Liver (tissue), 9 donors: ENCODE data around the gene MFSD6. TPM values are rescaled to one million over a fixed set of nuclear protein-coding genes. Genes with fewer than 3 reads are reported as not detected.

ENCODE experiments used
- DNase-seq: peaks from one replicate; pipeline ENCODE4 v3.0.0-alpha.2; 2017; ENCODE audit warnings: low spot score
- H3K27ac ChIP-seq, 2 donors: one replicate each; pipeline ENCODE4 v1.7.0; 2013; ENCODE audit warnings: inconsistent platforms in 2 of 2, low read length in 2 of 2, control low read depth in 1 of 2, low read depth in 1 of 2, mild to moderate bottlenecking in 1 of 2
- H3K27me3 ChIP-seq, 4 donors: one replicate each; pipeline versions ENCODE4 v1.6.1 to v1.7.0; 2013; ENCODE audit warnings: low read length in 3 of 4, inconsistent platforms in 1 of 4, mild to moderate bottlenecking in 1 of 4, moderate library complexity in 1 of 4; ENCODE audit not compliant: control insufficient read depth in 4 of 4, insufficient read depth in 4 of 4
- H3K36me3 ChIP-seq, 4 donors: one replicate each; pipeline versions ENCODE4 v1.6.1 to v1.7.0; 2013; ENCODE audit warnings: low read length in 3 of 4, mild to moderate bottlenecking in 3 of 4, low read depth in 1 of 4, moderate library complexity in 1 of 4; ENCODE audit not compliant: control insufficient read depth in 4 of 4, insufficient read depth in 3 of 4
- H3K4me1 ChIP-seq, 4 donors: one replicate each; pipeline versions ENCODE4 v1.6.1 to v1.7.0; 2013; ENCODE audit warnings: low read length in 3 of 4, mild to moderate bottlenecking in 3 of 4, moderate library complexity in 1 of 4; ENCODE audit not compliant: control insufficient read depth in 4 of 4, insufficient read depth in 4 of 4
- H3K4me3 ChIP-seq, 3 donors: one replicate each; pipeline versions ENCODE4 v1.6.1 to v1.7.0; 2013; ENCODE audit warnings: low read length in 3 of 3, control low read depth in 1 of 3, low read depth in 1 of 3, mild to moderate bottlenecking in 1 of 3
- H3K9ac ChIP-seq, 2 donors: one replicate each; pipeline ENCODE4 v1.7.0; 2013; ENCODE audit warnings: low read length in 2 of 2, mild to moderate bottlenecking in 2 of 2, moderate library complexity in 2 of 2, control low read depth in 1 of 2, low read depth in 1 of 2
- H3K9me3 ChIP-seq, 4 donors: one replicate each; pipeline versions ENCODE4 v1.6.1 to v1.7.0; 2013; ENCODE audit warnings: low read length in 3 of 4; ENCODE audit not compliant: control insufficient read depth in 4 of 4
- FOXA1 ChIP-seq: IDR thresholded peaks from 2 replicates; pipeline ENCODE4 v1.6.1; 2016; ENCODE audit warnings: antibody characterized with exemption
- FOXA2 ChIP-seq: IDR thresholded peaks from 2 replicates; pipeline ENCODE4 v1.6.1; 2016; ENCODE audit warnings: antibody characterized with exemption
- HNF4A ChIP-seq, 2 donors: conservative IDR thresholded peaks; 2 replicates each; pipeline ENCODE4 v1.6.1; 2016; ENCODE audit warnings: antibody characterized with exemption in 2 of 2, mild to moderate bottlenecking in 2 of 2
- HNF4G ChIP-seq: IDR thresholded peaks from 2 replicates; pipeline ENCODE4 v1.6.1; 2016; ENCODE audit warnings: antibody characterized with exemption
- RAD21 ChIP-seq, 2 donors: IDR thresholded peaks; 2 replicates each; pipeline ENCODE4 v1.6.1; 2016; ENCODE audit warnings: antibody characterized with exemption in 2 of 2, mild to moderate bottlenecking in 2 of 2
- RXRA ChIP-seq, 2 donors: IDR thresholded peaks; 2 replicates each; pipeline ENCODE4 v1.6.1; 2017 to 2018; ENCODE audit warnings: antibody characterized with exemption in 2 of 2, mild to moderate bottlenecking in 1 of 2
- SP1 ChIP-seq: IDR thresholded peaks from 2 replicates; pipeline ENCODE4 v1.6.1; 2018; ENCODE audit warnings: antibody characterized with exemption, mild to moderate bottlenecking
- YY1 ChIP-seq: IDR thresholded peaks from 2 replicates; pipeline ENCODE4 v1.6.1; 2016; ENCODE audit warnings: antibody characterized with exemption, mild to moderate bottlenecking
- WGBS: extraction: QIAGEN DNeasy Blood & Tissue Kit; methylation state at CpG from one replicate; pipeline ENCODE4 v1.1.7; 2013; 5-methylcytosine and 5-hydroxymethylcytosine counted together
- polyA plus RNA-seq, 2 donors: library from polyadenylated mRNA; stranded (reverse) in 1 of 2; unstranded in 1 of 2; fragments of 200-250 nt in 1 of 2; fragments of >200 nt in 1 of 2; fragmentation: Nextera tagmentation in 1 of 2; extraction: Ambion mirVana in 1 of 2; gene quantifications; one replicate each; pipeline versions ENCODE4 v1.2.1 to v1.2.3, GENCODE V29; 2013 to 2015
- total RNA-seq, 2 donors: library from RNA; depleted of rRNA; stranded (reverse); fragments of >200 nt; gene quantifications; one replicate each; pipeline ENCODE4 v1.2.3, GENCODE V29; 2014
- TF ChIP-seq, protein P1 (sequence below): IDR thresholded peaks from 2 replicates; pipeline ENCODE4 v1.6.1; 2016; ENCODE audit warnings: antibody characterized with exemption
- TF ChIP-seq, protein P2 (sequence below): IDR thresholded peaks from 2 replicates; pipeline ENCODE4 v1.6.1; 2016; ENCODE audit warnings: antibody characterized with exemption, mild to moderate bottlenecking
- donor health status: healthy.
- donor health status: healthy.
- donor health status: healthy.
- donor health status: healthy.
- donor health status: healthy.

MFSD6 gene
- total and polyA plus RNA-seq, 4 donors: 0.83 to 9.5 (median 2.4) TPM

- no peak for DNase-seq
- Histone ChIP-seq H3K4me1 (peaks cover 2 to 11% (median 6%) of the 10 kb centered on the region in 4 donors), H3K27me3 (no peaks in the 10 kb centered on the region), H3K36me3 (peaks cover 0 to 18% (median 8%) of the 10 kb centered on the region in 4 donors), H3K9ac (no peak overlapping the region), H3K9me3 (no peaks in the 10 kb centered on the region), H3K27ac (no peak overlapping the region), H3K4me3 (no peak overlapping the region)
- whole genome bisulfite sequencing: 98% methylated on average over 4 of the region's 4 CpGs
- TF ChIP-seq SP1 (no peak), FOXA2 (no peak), FOXA1 (no peak)
- TF ChIP-seq, protein P1, sequence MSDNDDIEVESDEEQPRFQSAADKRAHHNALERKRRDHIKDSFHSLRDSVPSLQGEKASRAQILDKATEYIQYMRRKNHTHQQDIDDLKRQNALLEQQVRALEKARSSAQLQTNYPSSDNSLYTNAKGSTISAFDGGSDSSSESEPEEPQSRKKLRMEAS: no peak
- TF ChIP-seq, protein P2, sequence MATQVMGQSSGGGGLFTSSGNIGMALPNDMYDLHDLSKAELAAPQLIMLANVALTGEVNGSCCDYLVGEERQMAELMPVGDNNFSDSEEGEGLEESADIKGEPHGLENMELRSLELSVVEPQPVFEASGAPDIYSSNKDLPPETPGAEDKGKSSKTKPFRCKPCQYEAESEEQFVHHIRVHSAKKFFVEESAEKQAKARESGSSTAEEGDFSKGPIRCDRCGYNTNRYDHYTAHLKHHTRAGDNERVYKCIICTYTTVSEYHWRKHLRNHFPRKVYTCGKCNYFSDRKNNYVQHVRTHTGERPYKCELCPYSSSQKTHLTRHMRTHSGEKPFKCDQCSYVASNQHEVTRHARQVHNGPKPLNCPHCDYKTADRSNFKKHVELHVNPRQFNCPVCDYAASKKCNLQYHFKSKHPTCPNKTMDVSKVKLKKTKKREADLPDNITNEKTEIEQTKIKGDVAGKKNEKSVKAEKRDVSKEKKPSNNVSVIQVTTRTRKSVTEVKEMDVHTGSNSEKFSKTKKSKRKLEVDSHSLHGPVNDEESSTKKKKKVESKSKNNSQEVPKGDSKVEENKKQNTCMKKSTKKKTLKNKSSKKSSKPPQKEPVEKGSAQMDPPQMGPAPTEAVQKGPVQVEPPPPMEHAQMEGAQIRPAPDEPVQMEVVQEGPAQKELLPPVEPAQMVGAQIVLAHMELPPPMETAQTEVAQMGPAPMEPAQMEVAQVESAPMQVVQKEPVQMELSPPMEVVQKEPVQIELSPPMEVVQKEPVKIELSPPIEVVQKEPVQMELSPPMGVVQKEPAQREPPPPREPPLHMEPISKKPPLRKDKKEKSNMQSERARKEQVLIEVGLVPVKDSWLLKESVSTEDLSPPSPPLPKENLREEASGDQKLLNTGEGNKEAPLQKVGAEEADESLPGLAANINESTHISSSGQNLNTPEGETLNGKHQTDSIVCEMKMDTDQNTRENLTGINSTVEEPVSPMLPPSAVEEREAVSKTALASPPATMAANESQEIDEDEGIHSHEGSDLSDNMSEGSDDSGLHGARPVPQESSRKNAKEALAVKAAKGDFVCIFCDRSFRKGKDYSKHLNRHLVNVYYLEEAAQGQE: no peak
Measured at GRCh38 chr2:190367091-190367490, 41.1 kb upstream of the MFSD6 start.

DNA sequence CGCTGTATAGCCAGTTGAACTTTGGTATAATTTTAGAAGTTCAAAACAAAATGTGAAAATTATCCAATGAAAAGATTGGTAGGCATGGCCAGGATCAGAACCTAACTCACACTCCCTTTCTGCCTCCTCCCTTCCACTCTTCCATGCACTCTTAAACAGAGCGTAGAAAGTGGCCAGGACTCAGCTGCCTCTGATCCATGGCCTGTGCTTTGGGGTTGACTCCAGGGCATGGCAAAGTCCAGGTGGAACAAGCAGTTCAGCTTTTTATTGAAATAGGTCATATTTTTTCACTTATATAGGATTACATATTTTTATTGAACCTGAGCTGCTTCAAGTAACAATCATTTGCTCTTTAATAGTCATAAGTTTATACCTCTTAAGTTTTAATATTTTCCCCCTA lies 38.5 kb upstream of the MFSD6 start:
- Histone ChIP-seq H3K36me3 (peaks cover 0 to 18% (median 8%) of the 10 kb centered on the region in 4 donors), H3K9me3 (no peaks in the 10 kb centered on the region), H3K27ac (no peak overlapping the region), H3K9ac (no peak overlapping the region), H3K27me3 (no peaks in the 10 kb centered on the region), H3K4me3 (no peak overlapping the region), H3K4me1 (peaks cover 0 to 10% (median 8%) of the 10 kb centered on the region in 4 donors)
- no peak for TF ChIP-seq RAD21 (IDR thresholded peaks at IDR 0.05)
- peak; percentile 61 to 77 for TF ChIP-seq HNF4A (conservative IDR thresholded peaks at IDR 0.05)
- peak; percentile 23 to 33 for TF ChIP-seq RXRA (IDR thresholded peaks at IDR 0.05)
- WGBS: 73% methylated on average over 2 of the region's 2 CpGs
- no peak for DNase-seq

DNA sequence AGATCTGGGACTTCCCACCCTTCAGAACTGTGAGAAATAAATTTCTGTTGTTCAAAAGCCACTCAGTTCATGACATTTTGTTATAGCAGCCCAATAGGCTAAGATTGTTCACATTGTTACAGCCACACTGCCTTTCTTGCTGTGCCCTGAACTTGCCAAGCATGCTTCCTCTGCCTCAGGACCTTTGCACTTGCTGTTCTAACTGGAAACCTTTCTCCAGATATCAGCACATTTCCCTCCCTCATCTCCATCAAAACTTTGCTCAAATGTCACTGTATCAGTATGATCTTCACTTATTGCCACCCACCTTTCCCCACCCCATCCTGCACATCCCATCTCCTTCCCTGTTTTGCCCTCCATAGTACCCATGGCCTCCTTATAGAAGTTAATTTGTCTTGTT lies 32.1 kb upstream of the MFSD6 start:
- Histone ChIP-seq H3K4me3 (no peak overlapping the region), H3K27ac (peak overlapping the region; percentile 1 to 35), H3K9me3 (no peaks in the 10 kb centered on the region), H3K36me3 (peaks cover 0 to under 1% (median 0%) of the 10 kb centered on the region in 4 donors), H3K27me3 (no peaks in the 10 kb centered on the region), H3K9ac (peak overlapping the region in 1 of 2 donors; percentile 16), H3K4me1 (peaks cover 1 to 17% (median 10%) of the 10 kb centered on the region in 4 donors)
- TF ChIP-seq HNF4G (no peak), HNF4A (conservative IDR thresholded peaks at IDR 0.05) (no peak), FOXA2 (no peak), RAD21 (IDR thresholded peaks at IDR 0.05) (no peak), YY1 (no peak)
- TF ChIP-seq, protein P1: no peak
- DNase-seq: no peak
